SK-N-SH treated with all-trans-retinoic acid at 6 μM for 48 hours (cell line): Measurements from ENCODE around the gene RAB3IL1.
"Not testable (repeated sequence)": the region's sequence is repeated elsewhere in the genome, so short reads cannot be mapped to it uniquely, and the experiment has no call there.

Source experiments
- ESRRG ChIP-seq: fragments of 250-450 bp; sonication (Bioruptor Pico); IDR thresholded peaks from 2 replicates; pipeline ENCODE4 v1.6.1; 2021; ENCODE audit warnings: mild to moderate bottlenecking
- PPARA ChIP-seq: fragments of 250-450 bp; sonication (Bioruptor Pico); IDR thresholded peaks from 2 replicates; pipeline ENCODE4 v1.5.0; 2020; ENCODE audit warnings: mild to moderate bottlenecking, borderline replicate concordance
- SNAI2 ChIP-seq: fragments of 250-450 bp; sonication (Bioruptor Pico); IDR thresholded peaks from 2 replicates; pipeline ENCODE4 v1.5.0; 2020; ENCODE audit warnings: mild to moderate bottlenecking, moderate library complexity
- ZFP30 ChIP-seq: fragments of 450-650 bp; formaldehyde crosslinking; IDR thresholded peaks from 2 replicates; pipeline ENCODE4 v1.5.0; 2022; ENCODE audit warnings: mild to moderate bottlenecking, moderate library complexity
- TF ChIP-seq, protein P1 (sequence below): fragments of 250-450 bp; sonication (Bioruptor Pico); IDR thresholded peaks from 2 replicates; pipeline ENCODE4 v1.8.0; 2020; ENCODE audit warnings: mild to moderate bottlenecking, moderate library complexity, borderline replicate concordance

DNA sequence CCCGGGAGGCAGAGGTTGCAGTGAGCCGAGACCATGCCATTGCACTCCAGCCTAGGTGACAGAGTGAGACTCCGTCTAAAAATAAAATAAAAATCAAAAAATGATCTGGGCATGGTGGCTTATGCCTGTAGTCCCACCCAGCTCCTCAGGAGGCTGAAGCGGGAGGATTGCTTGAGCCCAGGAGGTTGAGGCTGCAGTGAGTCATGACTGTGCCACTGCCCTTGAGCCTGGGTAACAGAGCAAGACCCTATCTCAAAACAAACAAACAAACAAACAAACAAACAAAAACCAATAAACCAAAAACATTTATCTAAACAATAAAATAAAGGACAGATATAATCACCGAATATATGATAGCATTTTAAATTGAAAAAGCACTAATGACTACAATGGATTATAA is 36.3 kb upstream of the RAB3IL1 start:
- not testable (repeated sequence) for TF ChIP-seq ZFP30, ESRRG, PPARA, SNAI2 (CRISPR knock-in tag)
- TF ChIP-seq, protein P1, sequence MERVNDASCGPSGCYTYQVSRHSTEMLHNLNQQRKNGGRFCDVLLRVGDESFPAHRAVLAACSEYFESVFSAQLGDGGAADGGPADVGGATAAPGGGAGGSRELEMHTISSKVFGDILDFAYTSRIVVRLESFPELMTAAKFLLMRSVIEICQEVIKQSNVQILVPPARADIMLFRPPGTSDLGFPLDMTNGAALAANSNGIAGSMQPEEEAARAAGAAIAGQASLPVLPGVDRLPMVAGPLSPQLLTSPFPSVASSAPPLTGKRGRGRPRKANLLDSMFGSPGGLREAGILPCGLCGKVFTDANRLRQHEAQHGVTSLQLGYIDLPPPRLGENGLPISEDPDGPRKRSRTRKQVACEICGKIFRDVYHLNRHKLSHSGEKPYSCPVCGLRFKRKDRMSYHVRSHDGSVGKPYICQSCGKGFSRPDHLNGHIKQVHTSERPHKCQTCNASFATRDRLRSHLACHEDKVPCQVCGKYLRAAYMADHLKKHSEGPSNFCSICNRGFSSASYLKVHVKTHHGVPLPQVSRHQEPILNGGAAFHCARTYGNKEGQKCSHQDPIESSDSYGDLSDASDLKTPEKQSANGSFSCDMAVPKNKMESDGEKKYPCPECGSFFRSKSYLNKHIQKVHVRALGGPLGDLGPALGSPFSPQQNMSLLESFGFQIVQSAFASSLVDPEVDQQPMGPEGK (CRISPR knock-in tag), result not testable (repeated sequence)
